Right ventricle myocardium inferior (tissue), 1 donor: ENCODE results near the gene DHODH. TPM values are rescaled to one million over a fixed set of nuclear protein-coding genes. Genes with fewer than 3 reads are reported as not detected.
"Not testable (repeated sequence)": the region's sequence is repeated elsewhere in the genome, so short reads cannot be mapped to it uniquely, and the experiment has no call there.

ENCODE experiments used
- ATAC-seq: fragments of 200-7000 bp; cut with Tn5 transposase; one replicate; pipeline ENCODE4 v1.9.1; 2020; ENCODE audit warnings: mild to moderate bottlenecking, moderate library complexity
- DNase-seq: peaks from one replicate; pipeline ENCODE4 v3.0.0; 2021; ENCODE audit errors: missing footprints
- intact Hi-C: fragments of 100-400 bp; cut with DNase I; formaldehyde crosslinking; loops from one replicate; pipeline ENCODE4 v1.11.0; 2022
- long read RNA-seq: library from polyadenylated mRNA; unstranded; transcript quantifications from one replicate; pipeline ENCODE4 v2.0.0, GENCODE V29; 2021
- total RNA-seq: library from RNA; stranded (reverse); fragmentation: NEBNext Ultra II Directional; extraction: Animal tissue kit (Norgen Biotek cat#: 25700); gene quantifications from one replicate; pipeline ENCODE4 v1.2.1, GENCODE V29; 2021
- donor health status: DM: no; HTN: yes; CAD: no; lungs with severe emphysema.

Gene DHODH
- total RNA-seq: 8.3 TPM
- long read RNA-seq, partial matches to known transcripts: 1 of 7 reads
- long read RNA-seq, other reads (novel, unspliced or antisense): 3 of 7 reads

DNA sequence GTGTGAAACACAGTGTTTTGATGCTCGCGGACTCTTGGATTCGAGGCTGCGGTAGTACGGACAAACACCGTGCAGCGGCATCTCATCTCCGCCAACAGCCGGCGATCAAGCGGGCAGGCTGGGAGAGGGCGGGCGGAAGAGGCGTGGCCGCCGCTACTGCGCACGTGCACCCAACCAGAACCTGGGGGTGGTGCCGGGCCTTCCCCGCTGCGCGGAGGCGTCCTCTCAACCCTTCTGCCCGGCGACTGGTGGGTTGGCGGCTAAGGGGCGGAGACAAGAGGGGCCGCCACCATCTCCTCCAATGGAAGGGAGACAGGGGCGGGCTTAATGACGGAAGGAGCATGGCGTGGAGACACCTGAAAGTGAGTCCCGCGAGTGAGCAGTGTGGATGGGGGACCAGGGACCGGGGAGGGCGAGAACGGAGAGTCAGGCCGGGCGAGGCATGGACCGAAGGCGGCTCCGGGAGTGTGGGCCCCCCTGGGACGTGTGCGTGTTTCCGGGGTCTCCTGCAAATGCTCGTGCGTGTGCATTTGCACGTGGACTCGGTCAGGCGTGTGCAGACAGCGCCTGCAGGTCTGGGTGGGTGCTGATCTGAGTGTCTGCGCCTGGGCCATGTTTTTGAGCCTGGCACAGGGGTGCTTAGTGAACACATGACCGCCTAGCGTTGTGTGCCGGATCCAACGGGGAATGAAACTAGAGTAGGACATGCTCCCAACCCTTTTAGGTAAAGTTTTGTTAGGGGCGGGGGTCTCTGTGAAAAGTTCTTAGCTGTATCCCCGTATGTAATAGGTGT lies at the start of gene DHODH:
Gene DHODH (plus strand): TSS at position 321 of the 793 bp plus-strand sequence. CDS start 21 bp downstream, at position 342.
- intact Hi-C loops: loop anchor here (5.0 kb wide), 1 partner anchor 111 kb away; the partner anchor contains the start of gene IST1
- peak; percentile 100 for ATAC-seq
- peak; percentile 99 for DNase-seq

DNA sequence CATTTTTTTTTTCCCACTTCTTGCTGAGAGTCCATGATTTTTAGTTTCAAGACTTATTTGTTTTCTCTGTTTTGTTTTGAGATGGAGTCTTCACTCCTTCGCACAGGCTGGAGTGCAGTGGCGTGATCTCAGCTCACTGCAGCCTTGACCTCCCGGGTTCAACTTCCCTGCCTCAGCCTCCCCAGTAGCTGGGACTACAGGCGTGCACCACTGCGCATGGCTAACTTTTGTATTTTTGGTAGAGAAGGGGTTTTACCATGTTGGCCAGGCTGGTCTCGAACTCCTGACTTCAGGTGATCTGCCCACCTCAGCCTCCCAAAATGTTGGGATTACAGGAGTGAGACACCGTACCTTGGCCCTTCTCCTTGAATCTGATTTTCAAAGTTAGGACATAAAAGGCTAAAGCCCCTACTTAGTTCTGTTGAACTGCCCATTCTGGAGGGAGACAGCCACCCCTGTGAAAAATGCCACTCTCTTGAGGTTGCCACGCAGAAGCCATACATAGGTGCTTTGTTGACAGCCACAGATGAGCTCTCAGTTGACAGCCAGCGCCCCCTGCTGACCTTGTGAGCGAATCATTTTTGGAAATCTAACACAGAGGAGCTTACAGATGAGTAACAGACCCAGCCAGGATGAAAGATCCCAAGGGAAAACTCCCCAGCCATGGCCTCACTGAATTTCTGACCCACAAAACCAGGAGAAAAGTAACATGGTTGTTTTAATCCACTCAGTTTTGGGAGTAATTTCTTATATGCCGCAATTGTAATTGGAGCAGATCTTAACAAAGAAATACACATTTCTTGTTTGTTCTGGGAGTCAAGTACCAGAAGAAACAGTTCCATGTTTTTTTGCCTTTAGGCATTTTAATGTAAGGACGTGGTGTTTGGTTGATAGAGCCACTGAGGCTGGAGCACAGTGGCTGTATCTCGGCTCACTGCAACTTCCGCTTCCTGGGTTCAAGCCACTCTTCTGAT lies 47.2 kb upstream of the DHODH start:
- DNase-seq (peak; percentile 91), ATAC-seq (peak; percentile 93)
- intact Hi-C loops: loop anchor here (1.0 to 2.0 kb wide), 2 partner anchors 32 to 79 kb away; no protein-coding TSS in a partner anchor

DNA sequence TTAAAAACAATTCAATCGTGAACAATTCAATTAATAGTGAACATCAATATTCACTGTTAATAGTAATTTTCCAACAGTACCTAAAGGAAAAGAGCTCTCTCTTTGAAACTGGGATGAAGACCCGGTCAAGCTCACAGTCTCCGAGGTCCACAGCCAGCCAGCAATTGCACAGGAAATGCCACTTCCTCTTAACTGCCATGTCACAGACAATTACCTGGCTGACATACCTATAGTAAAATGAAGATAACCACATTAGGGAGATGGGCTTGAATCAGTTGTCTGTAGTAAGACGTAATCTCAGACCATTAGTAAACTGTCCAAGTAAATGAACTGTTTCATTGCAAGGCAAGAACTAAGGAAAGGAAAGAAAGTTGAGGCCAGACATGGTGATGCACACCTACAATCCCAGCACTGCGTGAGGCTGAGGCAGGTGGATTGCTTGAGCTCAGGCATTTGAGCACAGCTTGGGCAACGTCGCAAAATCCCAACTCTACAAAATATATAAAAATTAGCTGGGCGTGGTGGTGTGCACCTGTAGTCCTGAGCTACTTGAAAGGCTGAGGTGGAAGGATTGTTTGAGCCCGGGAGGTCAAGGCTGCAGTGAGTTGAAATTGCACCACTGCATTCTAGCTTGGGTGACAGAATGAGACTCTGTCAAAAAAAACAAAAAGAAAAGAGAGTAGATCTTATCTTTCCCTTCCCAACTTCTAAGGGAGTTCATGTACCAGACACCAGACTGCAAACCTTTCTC lies 45.2 kb upstream of the DHODH start:
- intact Hi-C loops: no loop called here

DNA sequence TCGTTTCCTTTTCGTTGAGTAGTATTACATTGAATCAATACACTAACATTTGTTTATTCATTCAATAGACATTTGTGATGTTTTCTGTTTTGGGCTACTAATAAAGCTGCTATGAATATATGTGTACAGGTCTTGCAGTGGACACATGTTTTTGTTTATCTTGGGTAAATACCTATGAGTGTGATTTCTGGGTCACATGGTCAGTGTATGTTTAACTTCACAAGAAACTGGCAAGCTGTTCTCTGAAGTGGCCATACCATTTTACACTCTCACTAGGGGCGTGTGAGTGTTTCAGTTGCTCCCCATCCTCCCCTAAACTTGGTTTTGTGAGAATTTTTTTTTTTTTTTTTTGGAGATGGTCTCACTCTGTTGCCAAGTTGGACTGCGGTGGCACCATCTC lies 43.3 kb upstream of the DHODH start:
- no peak for ATAC-seq
- no peak for DNase-seq
- intact Hi-C loops: no loop called here

More for the DNA sequence above, 45.2 kb upstream of the DHODH start:
- DNase-seq (no peak), ATAC-seq (no peak)

DNA sequence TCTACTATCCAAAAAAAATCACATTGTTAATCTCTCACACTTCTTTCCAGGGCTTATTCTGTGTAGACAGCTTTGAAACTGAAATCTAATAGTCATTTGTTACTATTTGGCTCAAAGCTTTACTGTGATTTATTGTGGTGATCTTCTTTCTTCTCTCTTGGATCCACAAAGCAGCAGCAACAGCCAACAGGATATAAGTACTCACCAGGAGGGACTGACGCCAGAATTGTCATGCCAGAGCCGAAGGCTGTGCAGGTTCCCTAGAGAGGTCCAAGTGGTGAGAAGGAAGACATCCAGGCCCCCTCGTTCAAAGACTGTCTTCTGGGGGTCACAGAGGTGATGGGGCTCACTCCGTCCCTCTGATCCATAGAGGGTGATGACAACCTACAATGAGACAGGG lies 41.6 kb upstream of the DHODH start:
- DNase-seq (no peak), ATAC-seq (no peak)
- intact Hi-C loops: no loop called here

DNA sequence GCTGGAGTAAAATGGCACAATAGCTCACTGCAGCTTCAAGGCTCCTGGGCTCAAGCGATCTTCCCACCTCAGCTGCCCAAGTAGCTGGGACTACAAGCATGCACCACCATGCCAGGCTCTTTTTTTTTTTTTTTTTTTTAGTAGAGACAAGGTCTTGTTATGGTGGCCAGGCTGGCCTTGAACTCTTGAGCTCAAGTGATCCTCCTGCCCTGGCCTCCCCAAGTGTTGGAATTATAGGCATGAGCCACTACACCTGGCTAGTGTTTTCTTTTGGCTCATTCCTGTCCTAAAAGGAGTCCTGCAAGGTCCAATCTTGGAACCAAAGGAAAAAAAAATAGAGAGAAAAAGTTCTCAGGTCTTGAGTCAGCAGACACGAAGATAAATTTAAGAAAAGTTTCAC lies 39.2 kb upstream of the DHODH start:
- DNase-seq (no peak), ATAC-seq (no peak)
- intact Hi-C loops: no loop called here

DNA sequence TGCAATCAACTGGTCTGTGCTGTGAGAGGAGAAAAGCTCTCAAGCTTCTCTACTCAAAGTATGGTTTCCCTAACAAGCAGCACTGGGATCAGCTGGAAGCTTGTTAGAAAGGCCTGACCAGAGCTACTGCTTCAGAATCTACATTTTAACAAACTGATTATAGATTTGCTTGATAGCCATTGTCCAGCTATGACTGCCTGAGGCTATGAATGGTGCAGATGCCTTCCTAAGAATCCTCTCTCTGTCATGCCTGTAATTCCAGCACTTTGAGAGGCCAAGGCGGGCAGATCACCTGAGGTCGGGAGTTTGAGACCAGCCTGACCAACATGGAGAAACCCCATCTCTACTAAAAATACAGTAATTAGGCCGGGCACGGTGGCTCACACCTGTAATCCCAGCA lies 37.0 kb upstream of the DHODH start:
- ATAC-seq (no peak), DNase-seq (no peak)
- intact Hi-C loops: no loop called here

DNA sequence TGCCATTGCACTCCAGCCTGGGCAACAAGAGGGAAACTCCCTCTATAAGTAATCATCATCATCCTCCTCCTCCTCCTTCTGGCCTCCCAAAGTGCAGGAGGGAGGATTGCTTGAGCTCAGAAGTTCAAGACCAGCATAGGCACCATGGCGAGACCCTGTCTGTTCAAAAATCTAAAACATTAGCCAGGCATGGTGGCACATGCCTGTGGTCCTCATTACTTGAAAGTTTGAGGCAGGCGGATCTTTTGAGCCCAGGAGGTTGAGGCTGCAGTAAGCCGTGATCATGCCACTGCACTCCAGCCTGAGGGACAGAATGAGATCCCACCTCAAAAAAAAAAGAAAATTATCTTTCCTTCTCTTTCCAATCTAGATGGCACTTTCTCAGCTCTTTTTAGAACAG lies 36.2 kb upstream of the DHODH start:
- ATAC-seq (no peak), DNase-seq (no peak)
- intact Hi-C loops: no loop called here

DNA sequence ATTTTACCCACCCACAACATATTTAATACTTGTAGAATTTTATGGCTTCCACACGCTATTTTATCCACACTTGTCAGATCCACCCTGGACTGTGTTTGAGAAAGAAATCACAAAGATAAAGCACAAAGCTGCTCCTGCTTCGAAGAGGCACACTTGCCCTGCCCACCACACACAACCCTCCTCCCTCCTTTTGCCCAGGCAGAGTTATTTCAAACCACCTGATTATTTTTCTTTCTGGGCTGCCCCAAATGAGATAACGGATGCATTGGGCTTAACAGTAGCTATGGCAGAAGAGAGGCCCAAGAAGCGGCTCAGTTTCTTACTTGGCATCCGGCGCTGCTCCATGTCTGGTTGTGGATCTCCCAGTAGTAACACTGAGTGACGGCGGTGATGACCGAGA lies 35.5 kb upstream of the DHODH start:
- intact Hi-C loops: no loop called here
- no peak for ATAC-seq
- DNase-seq: no peak

DNA sequence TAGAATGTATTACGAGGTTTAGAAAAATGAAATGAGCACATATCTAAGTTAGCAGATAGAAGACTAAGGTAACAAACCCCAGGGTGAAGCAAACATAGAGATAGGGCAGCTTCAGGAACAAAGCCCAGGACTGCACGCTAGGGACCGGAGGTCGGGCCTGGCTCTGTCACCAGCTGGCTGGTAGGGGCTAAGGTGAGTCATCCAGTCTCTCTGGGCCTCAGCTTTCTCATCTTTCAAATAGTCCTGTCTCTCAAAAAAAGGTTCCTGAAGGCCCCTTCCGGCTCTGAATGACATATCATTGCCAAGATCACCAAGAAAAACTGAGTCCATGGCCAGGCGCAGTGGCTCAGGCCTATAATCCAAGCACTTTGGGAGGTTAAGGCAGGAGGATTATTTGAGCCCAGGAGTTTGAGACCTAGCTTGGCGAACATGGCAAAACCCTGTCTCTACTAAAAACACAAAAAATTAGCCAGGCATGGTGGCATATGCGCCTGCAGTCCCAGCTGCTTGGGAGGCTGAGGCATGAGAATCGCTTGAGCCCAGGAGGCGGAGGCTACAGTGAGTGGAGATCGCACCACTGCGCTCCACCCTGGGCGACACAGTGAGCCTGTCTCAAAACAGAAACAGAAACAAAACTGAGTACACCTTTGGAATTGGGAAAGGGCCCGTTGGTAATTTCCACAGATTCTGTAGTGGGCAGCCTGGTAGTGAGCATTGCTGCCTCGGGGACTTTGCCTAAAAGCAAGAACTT lies 34.3 kb upstream of the DHODH start:
- intact Hi-C loops: no loop called here
- DNase-seq: no peak
- no peak for ATAC-seq

DNA sequence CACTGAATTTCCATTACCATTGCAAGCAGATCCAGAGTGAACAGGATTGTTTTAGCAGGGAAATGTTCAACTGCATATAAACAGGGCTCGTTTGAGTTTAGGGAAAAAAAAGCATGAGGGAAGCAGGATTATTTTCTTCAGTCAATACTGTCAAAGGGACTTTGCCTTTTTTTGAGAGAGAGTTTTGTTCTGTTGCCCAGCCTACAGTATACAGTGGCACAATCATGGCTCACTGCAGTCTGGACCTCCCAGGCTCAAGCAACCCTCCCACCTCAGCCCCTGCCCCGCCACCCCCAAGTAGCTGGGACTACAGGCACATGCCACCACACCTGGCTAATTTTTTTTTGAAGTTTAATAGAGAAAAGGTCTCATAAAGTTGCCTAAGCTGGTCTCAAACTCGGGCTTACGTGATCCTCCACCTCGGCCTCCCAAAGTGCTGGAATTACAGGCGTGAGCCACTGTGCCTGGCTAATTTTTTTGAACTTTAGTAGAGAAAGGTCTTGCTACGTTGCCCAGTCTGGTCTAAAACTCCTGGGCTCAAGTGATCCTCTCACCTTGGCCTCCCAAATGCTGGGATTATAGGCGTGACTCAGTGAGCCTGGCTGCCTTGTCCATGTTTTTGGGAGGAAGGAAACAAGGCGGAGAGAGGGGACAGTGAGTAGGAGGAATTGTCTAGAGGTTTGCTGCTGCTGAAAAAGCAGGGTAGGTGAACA lies 23.1 kb upstream of the DHODH start:
- intact Hi-C loops: no loop called here
- DNase-seq (no peak), ATAC-seq (no peak)

DNA sequence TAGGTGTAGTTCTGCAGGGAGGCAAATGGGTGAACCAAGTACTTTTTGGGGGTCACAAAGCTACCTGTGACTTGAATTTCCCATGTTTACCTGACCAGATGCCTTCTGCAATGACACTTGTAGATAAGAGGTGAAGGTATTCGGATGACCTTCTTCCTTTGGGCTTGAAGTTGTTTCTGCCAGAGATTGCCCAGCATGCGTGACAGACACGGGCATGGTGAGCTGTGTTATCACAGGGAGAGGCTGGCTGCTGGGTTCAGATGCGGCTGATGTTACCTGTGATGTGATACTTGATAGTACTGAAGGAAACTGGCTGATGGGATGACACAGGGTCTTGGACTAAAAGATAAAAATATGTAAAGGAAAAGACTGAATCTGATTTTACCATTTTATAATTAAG lies 22.4 kb upstream of the DHODH start:
- ATAC-seq (no peak), DNase-seq (no peak)
- intact Hi-C loops: no loop called here

DNA sequence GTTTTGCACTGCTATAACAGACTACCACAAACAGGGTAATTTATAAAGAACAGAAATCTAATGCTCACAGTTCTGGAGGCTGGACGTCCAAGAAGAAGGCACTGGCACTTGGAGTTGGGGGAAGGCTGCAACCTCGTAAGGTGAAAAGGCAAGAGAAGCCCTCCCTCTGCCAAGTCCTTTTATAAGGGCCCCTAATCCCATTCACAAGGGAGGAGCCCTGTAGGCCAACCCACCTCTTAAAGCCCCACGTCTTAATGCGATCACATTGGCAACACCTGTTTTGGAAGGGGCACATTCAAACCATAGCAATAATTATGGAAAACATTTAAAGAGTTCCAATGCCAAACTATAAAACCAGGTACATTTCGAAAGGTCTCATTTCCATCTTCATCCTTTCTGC lies 13.5 kb upstream of the DHODH start:
- DNase-seq (no peak), ATAC-seq (no peak)
- intact Hi-C loops: no loop called here

DNA sequence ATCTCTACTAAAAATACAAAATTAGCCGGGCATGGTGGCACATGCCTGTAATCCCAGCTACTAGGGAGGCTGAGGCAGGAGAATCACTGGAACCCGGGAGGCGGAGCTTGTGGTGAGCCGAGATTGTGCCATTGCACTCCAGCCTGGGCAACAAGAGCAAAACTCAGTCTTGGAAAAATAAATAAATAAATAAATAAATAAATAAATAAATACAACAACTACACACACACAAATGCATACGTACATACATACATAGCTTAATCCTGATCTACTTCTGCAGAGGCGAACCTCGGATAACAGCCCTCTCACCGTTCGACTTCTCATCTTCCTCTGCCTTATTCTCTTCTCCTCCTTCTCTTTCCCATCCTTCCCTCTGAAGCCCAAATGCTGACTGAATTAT lies 11.0 kb upstream of the DHODH start:
- DNase-seq, intact Hi-C loops, ATAC-seq: not testable (repeated sequence)

DNA sequence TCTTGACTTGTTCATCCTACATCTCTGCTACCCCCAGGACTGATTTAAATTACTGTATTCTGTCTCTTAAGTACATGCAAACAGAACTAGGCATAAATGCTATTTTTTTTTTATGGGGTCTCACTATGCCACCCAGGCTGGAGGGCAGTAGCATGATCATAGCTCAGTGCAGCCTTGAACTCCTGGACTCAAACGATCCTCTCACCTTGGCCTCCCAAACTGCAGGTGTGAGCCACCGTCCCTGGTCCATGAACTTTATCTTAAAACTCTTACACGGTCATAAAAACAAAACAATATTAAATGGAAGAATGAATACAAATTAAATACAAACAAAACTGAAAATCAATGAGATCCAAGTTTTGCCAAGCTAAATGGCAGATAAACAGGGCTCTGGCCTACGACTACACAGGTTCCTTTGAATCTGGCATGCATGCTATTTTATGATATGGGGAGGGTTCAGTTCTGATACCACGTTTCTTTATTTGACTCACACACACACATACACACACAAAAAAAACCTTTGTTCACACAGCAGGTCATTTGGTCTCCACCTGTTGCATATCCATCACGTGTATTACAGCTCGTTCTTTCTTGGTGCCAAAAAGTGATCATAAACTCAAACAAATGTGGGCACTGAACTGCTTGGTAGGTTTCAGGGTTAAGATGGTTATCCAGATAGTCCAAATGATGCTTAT lies 7.2 kb upstream of the DHODH start:
- DNase-seq (no peak), ATAC-seq (no peak)
- intact Hi-C loops: no loop called here

DNA sequence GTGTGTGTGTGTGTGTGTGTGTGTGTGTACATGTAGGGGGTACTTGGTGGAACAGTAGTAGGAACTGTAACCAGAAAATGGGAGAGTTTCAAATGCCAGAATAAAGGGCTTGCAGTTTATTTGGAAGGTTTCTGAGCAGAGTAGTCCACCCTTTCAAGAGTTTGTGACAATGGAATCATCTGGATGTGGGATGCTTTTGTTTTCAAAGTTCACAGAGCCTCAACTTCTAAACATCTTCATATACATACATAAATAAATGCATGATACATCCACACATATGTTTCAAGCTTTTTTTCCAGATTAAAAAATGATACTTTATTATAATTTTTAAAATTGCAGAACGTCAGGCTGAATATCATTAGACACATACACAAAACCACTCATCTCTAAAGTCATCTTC lies 5.9 kb upstream of the DHODH start:
- intact Hi-C loops: no loop called here
- ATAC-seq: no peak
- DNase-seq: no peak

DNA sequence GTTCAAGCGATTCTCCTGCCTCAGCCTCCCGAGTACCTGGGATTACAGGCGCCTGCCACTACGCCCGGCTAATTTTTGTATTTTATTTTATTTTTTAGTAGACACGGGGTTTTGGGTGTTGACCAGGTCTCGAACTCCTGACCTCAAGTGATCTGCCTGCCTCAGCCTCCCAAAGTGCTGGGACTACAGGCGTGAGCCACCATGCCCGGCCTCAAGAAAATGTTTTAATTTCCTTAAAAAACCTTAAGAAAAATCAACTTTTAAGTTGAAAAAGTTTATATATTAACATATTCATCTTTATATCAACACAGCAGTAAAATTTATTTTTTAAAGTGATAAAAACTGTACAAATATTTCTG lies 500 bp upstream of the DHODH start:
- ATAC-seq, DNase-seq: not testable (repeated sequence)
- intact Hi-C loops: loop anchor here (5.0 kb wide), 1 partner anchor 111 kb away; the partner anchor contains the start of gene IST1
